Endothelial cell of umbilical vein (primary cell): Measurements from ENCODE around the gene RIC1. TPM values are rescaled to one million over a fixed set of nuclear protein-coding genes. Genes with fewer than 3 reads are reported as not detected.
"Not testable (repeated sequence)": the region's sequence is repeated elsewhere in the genome, so short reads cannot be mapped to it uniquely, and the experiment has no call there.

Experiments
- BruUV-seq: library from RNA; stranded (reverse); fragments of 400-500 nt; replicated peaks from 2 replicates; lab custom pipeline; 2021; lab: Mats Ljungman, UMichigan
- CTCF ChIA-PET: fragments of 300-600, 350-600 bp; sonication (Branson Sonifier 250); formaldehyde crosslinking; loops from one replicate; lab custom pipeline; 2021; ENCODE audit warnings: antibody characterized with exemption, inconsistent platforms; lab: Charles Lee
- POLR2A ChIA-PET: fragments of 300-600, 350-600 bp; sonication (Branson Sonifier 250); formaldehyde crosslinking; loops from one replicate; lab custom pipeline; 2021; ENCODE audit warnings: antibody characterized with exemption, inconsistent platforms; lab: Charles Lee
- DNase-seq: peaks from one replicate; pipeline ENCODE4 v3.0.0-alpha.2; 2011; ENCODE audit warnings: low read depth, low spot score
- FAIRE-seq: peaks from 2 replicates; lab custom pipeline; 2011; peaks lifted over from hg19 to GRCh38; lab: Jason Lieb, UNC
- H2AFZ ChIP-seq: 2 replicates; pipeline ENCODE4 v1.6.0; 2012; ENCODE audit warnings: low read depth, low read length, control low read depth, inconsistent platforms
- H3K27ac ChIP-seq: 2 replicates; pipeline ENCODE4 v1.5.1; 2011; ENCODE audit warnings: low read depth, mild to moderate bottlenecking, control low read depth, low read length, moderate library complexity; ENCODE audit not compliant: insufficient read depth
- H3K27me3 ChIP-seq, 2 experiments: 2 replicates each; pipeline versions ENCODE4 v1.6.0 to v1.6.1; 2011; ENCODE audit warnings: low read length in 2 of 2, mixed read lengths in 1 of 2; ENCODE audit not compliant: control insufficient read depth in 2 of 2, insufficient read depth in 2 of 2
- H3K36me3 ChIP-seq, 2 experiments: 2 replicates in 1 of 2; 3 replicates in 1 of 2; pipeline ENCODE4 v1.5.1; 2011; ENCODE audit warnings: low read length in 2 of 2, mild to moderate bottlenecking in 1 of 2, moderate library complexity in 1 of 2; ENCODE audit not compliant: control insufficient read depth in 2 of 2, insufficient read depth in 2 of 2; ENCODE audit errors: extremely low read depth in 1 of 2
- H3K4me1 ChIP-seq: 3 replicates; pipeline ENCODE4 v1.5.1; 2011; ENCODE audit warnings: mild to moderate bottlenecking, low read length; ENCODE audit not compliant: control insufficient read depth, insufficient read depth; ENCODE audit errors: extremely low read depth
- H3K4me2 ChIP-seq: 2 replicates; pipeline ENCODE4 v1.6.1; 2011; ENCODE audit warnings: low read length, control low read depth, mixed read lengths; ENCODE audit not compliant: insufficient read depth
- H3K4me3 ChIP-seq, 3 experiments: fragments of 200-600 bp in 1 of 3; sonication (generic), shearing (Covaris generic) in 1 of 3; replicated peaks in 1 of 3; 2 replicates each; pipeline ENCODE4 v1.5.1; 2011 to 2016; ENCODE audit warnings: control low read depth in 3 of 3, low read length in 3 of 3, mild to moderate bottlenecking in 2 of 3, inconsistent platforms in 1 of 3, low read depth in 1 of 3, moderate library complexity in 1 of 3; ENCODE audit not compliant: insufficient read depth in 1 of 3
- H3K79me2 ChIP-seq: 2 replicates; pipeline ENCODE4 v1.6.0; 2012; ENCODE audit warnings: low read length, inconsistent platforms; ENCODE audit not compliant: control insufficient read depth, insufficient read depth
- H3K9ac ChIP-seq: replicated peaks from 2 replicates; pipeline ENCODE3; 2011; ENCODE audit warnings: low read length, control low read depth; ENCODE audit not compliant: insufficient read depth; ENCODE audit errors: extremely low read depth
- H3K9me1 ChIP-seq: replicated peaks from 3 replicates; pipeline ENCODE4 v1.6.0; 2011; ENCODE audit warnings: mild to moderate bottlenecking, low read length; ENCODE audit not compliant: control insufficient read depth, insufficient read depth; ENCODE audit errors: extremely low read depth
- H3K9me3 ChIP-seq: replicated peaks from 2 replicates; pipeline ENCODE4 v1.5.1; 2012; ENCODE audit warnings: low read length, inconsistent platforms; ENCODE audit not compliant: control insufficient read depth, insufficient read depth
- H4K20me1 ChIP-seq: replicated peaks from 2 replicates; pipeline ENCODE3; 2011; ENCODE audit warnings: mild to moderate bottlenecking, low read length; ENCODE audit not compliant: control insufficient read depth, insufficient read depth; ENCODE audit errors: extremely low read depth
- EZH2 ChIP-seq: IDR thresholded peaks from 2 replicates; pipeline ENCODE4 v1.6.1; 2012; ENCODE audit warnings: borderline replicate concordance, low read depth, mild to moderate bottlenecking, moderate library complexity, low read length, inconsistent platforms; ENCODE audit not compliant: severe bottlenecking
- FOS ChIP-seq: IDR thresholded peaks from 2 replicates; pipeline ENCODE4 v1.6.1; 2011; ENCODE audit warnings: mild to moderate bottlenecking, low read length, moderate library complexity, borderline replicate concordance; ENCODE audit not compliant: insufficient read depth
- GATA2 ChIP-seq: IDR thresholded peaks from 2 replicates; pipeline ENCODE4 v1.7.0; 2011; ENCODE audit warnings: low read depth, mild to moderate bottlenecking, moderate library complexity, mixed read lengths, low read length; ENCODE audit not compliant: insufficient read length, insufficient read depth
- JUN ChIP-seq: IDR thresholded peaks from 2 replicates; pipeline ENCODE4 v1.6.1; 2011; ENCODE audit warnings: borderline replicate concordance, low read depth; ENCODE audit not compliant: insufficient read length, insufficient read depth
- MYC ChIP-seq: IDR thresholded peaks from one replicate; pipeline ENCODE4 v1.6.1; 2011; ENCODE audit warnings: mild to moderate bottlenecking, low read depth, low read length
- POLR2A ChIP-seq: IDR thresholded peaks from 2 replicates; pipeline ENCODE4 v1.6.1; 2012; ENCODE audit warnings: low read depth, mild to moderate bottlenecking, control low read depth, low read length
- POLR2AphosphoS5 ChIP-seq: IDR thresholded peaks from 2 replicates; pipeline ENCODE4 v1.6.1; 2012; ENCODE audit warnings: low read depth, mild to moderate bottlenecking, control low read depth, low read length, moderate library complexity; ENCODE audit not compliant: insufficient read depth
- dilution Hi-C: fragments of 300-500 bp; cut with MboI; formaldehyde crosslinking; loops from one replicate; pipeline ENCODE4 v1.15.0; 2019; ENCODE audit warnings: low sequenced_read_pairs; ENCODE audit not compliant: extremely low pct_ligation_motif_present
- intact Hi-C: fragments of 100-400 bp; cut with micrococcal nuclease; formaldehyde crosslinking; loops from one replicate; pipeline ENCODE4 v1.10.0; 2022
- polyA plus RNA-seq, 4 experiments: library from polyadenylated mRNA; depleted of rRNA in 3 of 4; stranded (reverse) in 3 of 4; unstranded in 1 of 4; fragments of >200 nt; gene quantifications; 2 replicates each; pipeline versions ENCODE4 v1.2.1 to v1.2.3, GENCODE V29; 2011 to 2012; ENCODE audit warnings: missing spikeins in 1 of 4
- total RNA-seq: library from RNA; stranded (reverse); gene quantifications from 2 replicates; pipeline ENCODE4 v1.2.3, GENCODE V29; 2021
- TF ChIP-seq, protein P1 (sequence below), 2 donors: IDR thresholded peaks; 1 replicate in 1 of 2; 2 replicates in 1 of 2; pipeline ENCODE4 v1.5.1; 2011; ENCODE audit warnings: low read length in 2 of 2, mild to moderate bottlenecking in 2 of 2, moderate library complexity in 2 of 2, control low read depth in 1 of 2, inconsistent platforms in 1 of 2, low read depth in 1 of 2; ENCODE audit not compliant: insufficient read depth in 1 of 2; ENCODE audit errors: extremely low read depth in 1 of 2
- TF ChIP-seq, protein P2 (sequence below): IDR thresholded peaks from 2 replicates; pipeline ENCODE4 v1.6.1; 2011; ENCODE audit not compliant: insufficient read depth, insufficient read length

Gene RIC1
- total and polyA plus RNA-seq, 2 donors (not counting 3 experiments of a cell fraction or from before 2014, with no cell fraction given): 14.0 to 23.5 TPM

DNA sequence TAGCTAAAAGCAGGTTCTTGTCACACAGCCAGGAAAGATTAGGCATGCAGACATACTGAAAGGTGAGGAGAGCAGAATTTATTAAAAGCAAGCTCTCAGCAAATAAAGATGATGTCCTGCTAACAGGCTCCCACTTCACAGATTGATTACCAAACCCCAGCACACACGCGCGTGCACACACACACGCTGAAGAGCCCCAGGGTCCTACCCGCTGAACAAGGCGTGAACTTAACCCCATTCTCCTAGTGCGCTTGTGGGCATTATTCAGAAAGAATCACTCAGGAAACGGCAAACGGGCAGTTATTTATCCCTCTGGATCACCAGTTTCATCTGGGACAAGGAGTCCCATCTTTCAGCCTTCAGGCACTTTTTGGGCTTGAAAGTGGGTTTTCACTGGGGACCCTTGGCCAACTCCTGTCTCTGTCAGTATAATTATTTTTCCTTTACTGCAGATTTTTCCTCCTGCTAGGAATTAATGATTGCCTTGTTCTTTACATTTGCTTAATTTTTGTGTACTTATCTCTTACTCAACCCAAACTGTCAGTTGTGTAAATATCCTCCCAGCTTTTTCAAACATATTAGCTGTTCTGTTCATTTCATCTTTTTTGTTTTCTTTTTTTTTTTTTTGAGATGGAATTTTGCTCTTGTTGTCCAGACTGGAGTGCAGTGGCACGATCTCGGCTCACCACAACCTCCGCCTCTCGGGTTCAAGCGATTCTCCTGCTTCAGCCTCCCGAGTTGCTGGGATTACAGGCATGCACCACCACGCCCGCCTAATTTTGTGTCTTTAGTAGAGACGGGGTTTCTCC lies 92.6 kb downstream of the RIC1 start:
- Histone ChIP-seq H2AFZ (no peak overlapping the region), H3K9me3 (no peaks in the 10 kb centered on the region), H4K20me1 (no peaks in the 10 kb centered on the region), H3K36me3 (peaks cover 2 to 3% of the 10 kb centered on the region in 2 experiments), H3K4me2 (no peak overlapping the region), H3K4me1 (peaks cover 23% of the 10 kb centered on the region), H3K27me3 (no peaks in the 10 kb centered on the region), H3K27ac (no peak overlapping the region), H3K4me3 (no peak overlapping the region), H3K79me2 (no peaks in the 10 kb centered on the region), H3K9ac (no peak overlapping the region), H3K9me1 (no peaks in the 10 kb centered on the region)
- no peak for FAIRE-seq
- CTCF ChIA-PET: no interaction called here
- dilution Hi-C loops: no loop called here
- intact Hi-C loops: no loop called here
- no peak for DNase-seq
- POLR2A ChIA-PET: no interaction called here
- TF ChIP-seq EZH2 (no peak), JUN (no peak), GATA2 (no peak), FOS (no peak), MYC (no peak), POLR2AphosphoS5 (no peak), POLR2A (no peak)
- TF ChIP-seq, protein P1, sequence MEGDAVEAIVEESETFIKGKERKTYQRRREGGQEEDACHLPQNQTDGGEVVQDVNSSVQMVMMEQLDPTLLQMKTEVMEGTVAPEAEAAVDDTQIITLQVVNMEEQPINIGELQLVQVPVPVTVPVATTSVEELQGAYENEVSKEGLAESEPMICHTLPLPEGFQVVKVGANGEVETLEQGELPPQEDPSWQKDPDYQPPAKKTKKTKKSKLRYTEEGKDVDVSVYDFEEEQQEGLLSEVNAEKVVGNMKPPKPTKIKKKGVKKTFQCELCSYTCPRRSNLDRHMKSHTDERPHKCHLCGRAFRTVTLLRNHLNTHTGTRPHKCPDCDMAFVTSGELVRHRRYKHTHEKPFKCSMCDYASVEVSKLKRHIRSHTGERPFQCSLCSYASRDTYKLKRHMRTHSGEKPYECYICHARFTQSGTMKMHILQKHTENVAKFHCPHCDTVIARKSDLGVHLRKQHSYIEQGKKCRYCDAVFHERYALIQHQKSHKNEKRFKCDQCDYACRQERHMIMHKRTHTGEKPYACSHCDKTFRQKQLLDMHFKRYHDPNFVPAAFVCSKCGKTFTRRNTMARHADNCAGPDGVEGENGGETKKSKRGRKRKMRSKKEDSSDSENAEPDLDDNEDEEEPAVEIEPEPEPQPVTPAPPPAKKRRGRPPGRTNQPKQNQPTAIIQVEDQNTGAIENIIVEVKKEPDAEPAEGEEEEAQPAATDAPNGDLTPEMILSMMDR (IDR thresholded peaks at IDR 0.05; ENCODE audit: extremely low read depth in 1 of 2, insufficient read depth in 1 of 2, low read depth in 1 of 2, low read length in 2 of 2): no peak
- TF ChIP-seq, protein P2, sequence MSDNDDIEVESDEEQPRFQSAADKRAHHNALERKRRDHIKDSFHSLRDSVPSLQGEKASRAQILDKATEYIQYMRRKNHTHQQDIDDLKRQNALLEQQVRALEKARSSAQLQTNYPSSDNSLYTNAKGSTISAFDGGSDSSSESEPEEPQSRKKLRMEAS: no peak
- no TSS peak for BruUV-seq

DNA sequence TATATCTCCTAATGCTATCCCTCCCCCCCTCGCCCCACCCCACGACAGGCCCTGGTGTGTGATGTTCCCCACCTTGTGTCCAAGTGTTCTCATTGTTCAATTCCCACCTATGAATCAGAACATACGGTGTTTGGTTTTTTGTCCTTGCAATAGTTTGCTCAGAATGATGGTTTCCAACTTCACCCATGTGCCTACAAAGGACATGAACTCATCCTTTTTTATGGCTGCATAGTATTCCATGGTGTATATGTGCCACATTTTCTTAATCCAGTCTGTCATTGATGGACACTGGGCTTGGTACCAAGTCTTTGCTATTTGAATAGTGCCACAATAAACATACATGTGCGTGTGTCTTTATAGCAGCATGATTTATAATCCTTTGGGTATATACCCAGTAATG lies 93.8 kb downstream of the RIC1 start:
- H4K20me1 ChIP-seq, H3K36me3 ChIP-seq, H3K9me1 ChIP-seq, H3K27me3 ChIP-seq, H3K9ac ChIP-seq, intact Hi-C loops, CTCF ChIA-PET, H3K4me2 ChIP-seq, DNase-seq, BruUV-seq, H3K9me3 ChIP-seq, H2AFZ ChIP-seq, FAIRE-seq, POLR2A ChIA-PET, H3K79me2 ChIP-seq, dilution Hi-C loops, H3K27ac ChIP-seq, H3K4me3 ChIP-seq: not testable (repeated sequence)
- peaks cover 23% of the 10 kb centered on the region for H3K4me1 ChIP-seq
